NCI-H128 (cell line): ENCODE data around the gene APOA4.
"Not testable (repeated sequence)": the region's sequence is repeated elsewhere in the genome, so short reads cannot be mapped to it uniquely, and the experiment has no call there.

ENCODE experiments used
- DNase-seq: peaks from one replicate; lab custom pipeline; 2025; ENCODE audit not compliant: unreplicated experiment; lab: John Stamatoyannopoulos, UW

The APOA4 gene

GRCh38 chr11:116804001-116804400, 19.1 kb downstream of the APOA4 start:
- no peak for DNase-seq

DNA sequence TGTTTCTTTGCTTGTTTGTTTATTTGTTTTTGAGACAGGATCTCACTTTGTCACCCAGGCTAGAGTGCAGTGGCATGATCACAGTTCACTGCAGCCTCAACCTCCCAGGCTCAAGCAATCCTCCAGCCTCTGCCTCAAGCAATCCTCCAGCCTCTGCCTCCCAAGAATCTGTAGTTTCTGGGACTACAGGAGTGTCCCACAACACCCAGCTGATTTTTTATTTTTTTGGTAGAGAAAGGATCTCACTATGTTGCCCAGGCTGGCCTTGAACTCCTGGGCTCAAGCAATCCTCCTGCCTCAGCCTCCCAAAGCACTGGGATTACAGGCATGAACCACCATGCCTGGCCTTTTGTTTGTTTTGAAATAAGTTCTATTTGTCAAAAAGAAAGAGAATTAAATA, 21.4 kb downstream of the APOA4 start:
- not testable (repeated sequence) for DNase-seq

DNA sequence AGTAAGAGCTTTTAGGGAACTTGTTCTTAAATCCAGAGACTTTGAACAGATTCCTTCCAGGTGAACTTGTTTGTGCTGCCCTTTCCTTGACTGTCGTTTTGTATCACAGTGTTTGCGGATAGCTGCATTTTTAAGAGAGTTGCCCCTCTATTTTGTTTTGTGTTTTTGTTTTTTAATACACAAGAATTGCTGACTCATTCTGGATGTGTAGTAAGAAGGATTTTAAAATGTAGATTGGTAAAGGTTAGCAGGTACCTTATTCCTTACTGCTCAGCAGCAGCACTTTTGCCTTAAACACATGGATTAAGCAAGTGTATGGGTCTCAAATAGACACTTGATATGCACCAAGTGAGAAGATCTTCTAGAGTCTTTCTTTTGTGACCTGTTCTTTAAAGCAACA, 22.5 kb downstream of the APOA4 start:
- no peak for DNase-seq

- no peak for DNase-seq
Observed at GRCh38 chr11:116798368-116798767, 24.7 kb downstream of the APOA4 start.

DNA sequence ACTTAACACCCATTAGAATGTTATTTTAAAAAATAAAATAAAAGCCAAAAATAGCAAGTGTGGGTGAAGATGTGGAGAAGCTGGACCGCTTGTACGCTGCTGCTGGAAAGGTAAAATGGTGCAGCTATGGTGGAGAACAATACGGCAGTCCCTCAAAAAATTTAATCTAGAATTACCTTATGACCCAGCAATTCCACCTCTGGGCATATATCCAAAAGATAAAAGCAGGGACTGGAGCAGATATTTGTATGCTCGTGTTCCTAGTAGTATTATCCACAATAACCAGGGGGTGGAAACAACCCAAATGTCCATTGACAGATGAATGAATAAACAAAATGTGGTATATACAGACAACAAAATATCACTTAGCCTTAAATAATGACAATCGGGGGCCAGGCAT, 25.3 kb downstream of the APOA4 start:
- no peak for DNase-seq

DNA sequence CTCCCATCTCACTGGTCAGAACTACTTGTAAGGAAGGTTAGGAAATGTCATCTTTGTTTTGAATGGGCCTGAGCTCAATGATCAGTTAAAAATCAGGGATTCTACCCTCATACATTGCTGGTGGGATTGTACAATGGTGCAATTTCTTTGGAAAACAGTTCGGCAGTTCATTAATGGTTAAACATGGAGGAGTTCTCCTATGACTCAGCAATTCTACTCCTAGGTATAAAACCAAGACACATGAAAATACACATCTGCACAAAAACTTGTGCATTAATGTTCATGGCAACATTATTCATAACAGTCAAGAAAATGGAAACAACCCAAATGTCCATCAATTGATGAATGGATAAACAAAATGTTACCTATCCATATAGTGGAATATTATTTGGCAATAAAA, 26.6 kb downstream of the APOA4 start:
- no peak for DNase-seq

GRCh38 chr11:116794851-116795250, 28.3 kb downstream of the APOA4 start:
- DNase-seq, result no peak

DNA sequence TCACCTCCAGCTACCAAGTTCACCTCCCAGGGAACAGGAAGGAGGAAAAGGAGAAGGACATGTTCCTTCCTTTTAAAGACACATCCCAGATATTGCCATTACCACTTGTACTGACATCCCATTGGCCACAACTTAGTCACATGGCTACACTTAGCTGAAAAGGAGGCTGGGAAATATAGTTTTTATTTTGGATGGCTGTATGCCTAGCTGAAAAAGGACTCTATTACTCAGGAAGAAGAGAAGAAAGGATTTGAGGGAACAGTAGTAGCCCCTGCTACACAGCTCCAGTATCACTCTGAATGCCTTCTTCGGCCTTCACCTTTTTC, 29.4 kb downstream of the APOA4 start:
- DNase-seq, result no peak

- DNase-seq, result no peak
Observed at GRCh38 chr11:116792869-116793771, 30.0 kb downstream of the APOA4 start.

- no peak for DNase-seq
Observed at GRCh38 chr11:116792144-116792868, 30.8 kb downstream of the APOA4 start.

DNA sequence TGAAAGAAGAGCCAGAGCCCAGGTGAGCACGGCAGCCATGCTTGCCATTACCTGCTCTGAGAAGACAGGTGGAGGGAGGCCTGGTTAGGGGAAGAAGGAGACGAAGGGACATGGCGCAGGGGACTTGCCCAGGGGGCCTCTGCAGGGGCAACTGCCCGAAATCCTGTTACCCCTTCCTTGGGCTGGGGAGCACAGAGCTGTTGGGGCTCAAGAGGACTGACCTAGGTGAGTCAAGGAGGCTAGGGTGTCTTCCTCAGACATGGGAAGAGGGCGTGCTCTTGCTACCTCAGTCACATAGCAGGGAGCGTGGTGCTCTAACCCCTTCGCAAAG, 31.3 kb downstream of the APOA4 start, which contains the start of gene APOA5:
APOA5 (minus strand) TSS at position 67 of the 331 bp plus-strand sequence; CDS start at position 48, 19 bp downstream.
- no peak for DNase-seq

DNA sequence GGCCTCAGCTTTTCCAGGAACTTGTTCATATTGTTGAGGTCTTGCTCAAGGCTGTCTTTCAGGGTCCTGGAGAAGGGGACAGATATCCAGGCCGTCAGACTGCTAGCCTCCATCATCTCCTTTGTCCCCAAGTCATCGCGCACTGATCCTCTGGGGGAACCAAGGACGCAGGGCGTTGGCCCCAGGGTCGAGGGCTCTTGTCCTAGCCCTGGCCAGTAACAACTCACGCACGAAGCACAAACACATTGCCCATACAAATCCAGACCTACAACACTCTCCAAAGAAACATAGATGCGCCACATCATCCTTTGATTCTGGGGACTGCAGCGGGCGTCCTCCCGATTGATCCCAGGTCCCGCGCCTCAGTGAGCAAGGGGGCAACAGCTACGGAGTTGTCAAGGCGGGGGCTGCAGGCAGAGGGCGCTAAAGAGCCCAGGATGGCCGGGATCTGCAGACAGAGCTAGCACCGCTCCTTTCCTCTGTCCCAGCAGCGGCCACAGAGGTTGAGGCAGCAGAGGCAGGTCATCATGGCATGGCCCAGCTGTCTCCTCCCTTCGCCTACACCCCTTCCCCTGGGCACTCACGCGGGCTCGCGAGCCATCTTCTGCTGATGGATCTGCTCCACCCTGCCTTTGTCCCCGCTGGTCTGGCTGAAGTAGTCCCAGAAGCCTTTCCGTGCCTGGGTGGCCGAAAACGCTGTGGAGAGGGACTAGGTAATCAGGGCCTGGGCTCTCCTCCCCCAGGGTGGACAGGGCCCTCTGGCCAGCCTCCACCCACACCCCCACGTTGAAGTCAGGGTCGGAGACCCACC, 31.9 kb downstream of the APOA4 start:
- peak; percentile 33 for DNase-seq

- no peak for DNase-seq
Observed at GRCh38 chr11:116790167-116791001, 32.7 kb downstream of the APOA4 start.

DNA sequence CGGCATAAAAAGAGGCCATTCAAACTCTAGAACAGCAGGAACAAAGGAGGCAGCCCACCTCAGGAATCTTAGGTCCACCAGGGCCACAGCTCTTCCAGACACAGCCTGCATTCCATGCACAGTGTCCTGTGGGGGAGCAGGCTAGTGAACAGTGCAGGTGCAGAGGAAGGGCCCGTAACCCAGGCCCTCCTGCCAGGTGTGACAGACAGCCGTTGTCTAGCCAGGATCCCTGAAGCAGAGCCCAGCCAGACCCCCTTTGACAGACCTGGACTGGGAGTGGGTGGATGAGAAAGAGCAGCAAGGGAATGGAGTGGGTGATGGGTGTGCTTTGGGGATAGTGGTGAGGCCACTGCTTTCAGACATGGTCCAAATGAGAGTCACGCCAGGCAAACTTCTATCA, 34.1 kb downstream of the APOA4 start:
- DNase-seq, result no peak

DNA sequence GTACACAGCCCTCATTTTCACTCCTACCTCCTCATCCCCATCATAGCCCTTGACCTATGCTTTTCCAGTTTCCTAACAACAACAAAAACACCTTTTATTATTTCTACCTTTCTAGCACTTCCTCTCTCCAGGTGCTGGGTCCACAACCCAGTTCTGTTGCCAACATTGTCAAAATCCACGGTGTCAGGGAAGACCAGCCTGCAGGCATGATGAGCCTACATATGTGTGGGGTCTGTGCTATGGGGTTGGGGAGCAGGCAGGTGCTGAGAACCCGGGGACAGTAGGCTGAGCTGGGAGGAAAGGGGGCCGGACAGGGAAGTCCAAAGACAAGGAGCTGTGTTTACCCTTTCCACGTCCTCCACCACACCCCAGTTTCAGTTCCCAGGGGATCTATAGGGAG, 34.6 kb downstream of the APOA4 start:
- DNase-seq, result no peak

DNA sequence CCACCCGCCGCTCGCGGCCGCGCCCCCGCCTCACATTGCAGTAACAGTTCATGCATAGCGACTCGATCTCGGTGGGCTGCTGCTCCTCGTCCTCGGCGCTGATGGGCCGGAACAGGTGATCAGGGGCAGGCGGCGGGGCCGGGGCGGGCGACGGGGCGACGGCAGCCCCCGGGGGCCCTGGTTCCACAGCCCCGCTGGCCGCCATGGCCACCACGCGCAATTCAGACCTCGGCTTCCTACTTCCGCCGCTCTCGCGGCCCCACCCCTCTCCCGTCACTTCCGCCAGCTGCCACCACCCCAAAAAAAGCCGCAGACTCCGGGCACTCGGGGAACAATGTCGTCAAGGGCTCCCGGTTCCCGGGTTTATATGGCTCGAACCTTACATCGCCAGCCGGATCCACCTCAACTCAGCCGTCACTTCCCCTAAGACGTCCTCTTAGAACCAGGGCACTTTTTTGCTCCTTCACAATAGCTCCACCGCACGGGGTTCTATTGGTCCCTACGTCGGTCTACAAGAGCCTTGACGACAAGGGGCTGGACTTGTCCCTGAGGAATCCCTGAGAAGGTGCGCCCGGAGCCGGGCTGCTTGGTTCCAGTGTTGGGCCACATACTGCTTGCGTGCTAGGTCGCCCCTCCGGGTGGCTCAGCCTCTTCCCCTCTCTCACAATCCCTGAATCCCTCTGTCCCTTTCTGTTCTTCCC, 35.2 kb downstream of the APOA4 start, which contains the start of gene ZPR1:
ZPR1 (minus strand) TSS at position 238 of the 701 bp plus-strand sequence; CDS start at position 205, 33 bp downstream.
- DNase-seq, result peak; percentile 3

DNA sequence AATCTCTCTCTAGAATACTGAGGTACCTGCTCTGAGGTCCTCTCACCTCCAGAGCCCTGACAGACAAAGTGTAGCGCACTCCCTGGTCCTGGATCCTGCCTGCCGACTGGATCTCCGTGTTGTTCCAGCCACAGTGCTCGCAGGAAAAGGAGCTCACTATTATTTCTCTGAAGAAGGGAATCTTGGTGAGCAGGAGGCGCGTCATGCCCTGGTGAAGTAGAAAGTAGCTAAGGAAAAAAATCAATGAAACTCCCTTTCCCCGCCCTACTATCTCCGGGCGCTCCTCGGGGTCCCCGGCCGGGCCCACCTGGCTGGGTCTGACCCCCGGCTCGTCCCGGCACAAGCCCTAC, 35.7 kb downstream of the APOA4 start:
- DNase-seq, result no peak

GRCh38 chr11:116786966-116787365, 36.1 kb downstream of the APOA4 start:
- no peak for DNase-seq

GRCh38 chr11:116786326-116786725, 36.8 kb downstream of the APOA4 start:
- DNase-seq, result no peak

DNA sequence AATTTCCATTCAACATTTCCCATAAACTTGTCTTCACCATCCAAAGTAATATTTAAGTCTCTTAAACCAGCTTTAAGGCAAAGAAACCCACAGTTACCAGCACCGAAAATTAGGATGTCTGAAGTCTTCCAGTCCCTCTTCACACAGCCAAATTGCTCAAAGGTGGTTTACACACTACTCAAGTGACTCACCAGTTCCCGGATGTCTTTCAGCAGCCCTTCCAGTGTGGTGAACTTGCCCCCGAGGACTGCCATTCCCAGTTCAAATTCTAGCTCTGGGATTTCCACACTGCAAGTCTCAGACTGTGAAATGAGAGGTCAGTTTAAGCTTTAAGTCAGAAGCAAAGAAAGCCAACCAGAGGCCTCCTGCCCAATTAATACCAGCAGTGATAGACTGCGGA, 40.4 kb downstream of the APOA4 start:
- DNase-seq, result no peak
